ENCODE results near the gene PTF1A. TPM values are rescaled to one million over a fixed set of nuclear protein-coding genes. Genes with fewer than 3 reads are reported as not detected.

Gene PTF1A
- total and polyA plus RNA-seq, 9 of the 15 experiments (the other 6 are each of a cell fraction or from before 2014, with no cell fraction given): not detected

GRCh38 chr10:23196915-23197314 lies 4.8 kb downstream of the PTF1A start:
- no peak for FAIRE-seq
- CTCF ChIA-PET (ENCODE audit: low intra/inter-chr PET ratio): no interaction called here
- 0% methylated on average over 2 of the region's 3 CpGs for WGBS (ENCODE audit: insufficient coverage, low coverage, missing lambda C conversion rate)
- Histone ChIP-seq H3K9me1 (ENCODE audit: control insufficient read depth, insufficient read depth, low read length) (no peaks in the 10 kb centered on the region), H3K27ac (ENCODE audit: extremely low read depth, low read depth, low read length) (no peak overlapping the region), H3K27me3 (ENCODE audit: control insufficient read depth in 2 of 2, insufficient read depth in 2 of 2, low read length in 2 of 2) (peaks cover 12 to 49% of the 10 kb centered on the region in 2 experiments; a peak in 3 of 5 replicates), H3K4me1 (replicated peaks in 1 of 2; ENCODE audit: control insufficient read depth in 2 of 2, insufficient read depth in 2 of 2, low read length in 2 of 2) (peaks cover 0 to 16% of the 10 kb centered on the region in 2 experiments; a peak in 1 of 5 replicates), H3K79me2 (ENCODE audit: control insufficient read depth, insufficient read depth, low read length) (no peaks in the 10 kb centered on the region), H2AFZ (ENCODE audit: low read depth, low read length) (no peak overlapping the region), H3K9ac (ENCODE audit: insufficient read depth in 1 of 2, low read depth in 2 of 2, low read length in 2 of 2) (no peak overlapping the region), H4K20me1 (replicated peaks; ENCODE audit: control insufficient read depth, insufficient read depth, low read length) (no peaks in the 10 kb centered on the region), H3K9me3 (replicated peaks; ENCODE audit: control insufficient read depth, insufficient read depth, low read depth, low read length) (no peaks in the 10 kb centered on the region), H3K36me3 (ENCODE audit: control insufficient read depth, insufficient read depth, low read length) (no peaks in the 10 kb centered on the region), H3K4me3 (no peak overlapping the region), H3K4me2 (ENCODE audit: insufficient read depth, low read length) (no peak overlapping the region)
- DNase-seq (ENCODE audit: extremely low read depth in 1 of 4, low spot score in 3 of 4): no peak
- intact Hi-C loops (cut with micrococcal nuclease): no loop called here
- ATAC-seq: no peak
- TF ChIP-seq CEBPZ (IDR thresholded peaks at IDR 0.05; ENCODE audit: borderline replicate concordance, low read depth, low read length) (no peak), MAFF (IDR thresholded peaks at IDR 0.05; ENCODE audit: low read length) (no peak)
- no TSS peak for BruUV-seq (replicated peaks)
- POLR2A ChIA-PET: no interaction called here
- in situ Hi-C loops (cut with MboI): no loop called here
